H9 (cell line): ENCODE measurements around the gene SLC4A2. TPM values are rescaled to one million over a fixed set of nuclear protein-coding genes. Genes with fewer than 3 reads are reported as not detected.
A peak's percentile ranks its signal among the peaks of the same experiment; 100 is the strongest.

ENCODE experiments used
- DNase-seq: peaks from one replicate; pipeline ENCODE4 v3.0.0-alpha.2; 2017
- H2AFZ ChIP-seq: one replicate; pipeline ENCODE4 v1.6.1; 2013; ENCODE audit warnings: mild to moderate bottlenecking, low read length, control low read depth, moderate library complexity
- H2AK5ac ChIP-seq: 2 replicates; pipeline ENCODE4 v1.6.1; 2013; ENCODE audit warnings: low read length, control low read depth, mixed read lengths; ENCODE audit not compliant: insufficient read length
- H2BK120ac ChIP-seq: one replicate; pipeline ENCODE4 v1.6.1; 2013; ENCODE audit warnings: low read depth, mild to moderate bottlenecking, low read length, control low read depth, inconsistent platforms; ENCODE audit not compliant: poor library complexity, severe bottlenecking
- H2BK12ac ChIP-seq: 2 replicates; pipeline ENCODE4 v1.6.1; 2013; ENCODE audit warnings: low read length, control low read depth, mixed read lengths, low read depth; ENCODE audit not compliant: insufficient read length
- H2BK15ac ChIP-seq: 2 replicates; pipeline ENCODE4 v1.6.1; 2013; ENCODE audit warnings: low read depth, low read length, control low read depth
- H2BK20ac ChIP-seq: one replicate; pipeline ENCODE4 v1.6.1; 2013; ENCODE audit warnings: low read depth, mild to moderate bottlenecking, low read length, control low read depth, inconsistent platforms; ENCODE audit not compliant: poor library complexity, severe bottlenecking
- H2BK5ac ChIP-seq: 2 replicates; pipeline ENCODE4 v1.6.1; 2013; ENCODE audit warnings: low read length, control low read depth, mixed read lengths; ENCODE audit not compliant: insufficient read length
- H3K14ac ChIP-seq: 2 replicates; pipeline ENCODE4 v1.6.1; 2013; ENCODE audit warnings: low read length, control low read depth; ENCODE audit not compliant: insufficient read depth
- H3K18ac ChIP-seq: 2 replicates; pipeline ENCODE4 v1.6.1; 2013; ENCODE audit warnings: low read depth, mild to moderate bottlenecking, mixed read lengths, low read length, control low read depth; ENCODE audit not compliant: insufficient read length
- H3K23ac ChIP-seq: 2 replicates; pipeline ENCODE4 v1.6.1; 2013; ENCODE audit warnings: low read length, control low read depth, mixed read lengths, low read depth; ENCODE audit not compliant: insufficient read length
- H3K23me2 ChIP-seq: 2 replicates; pipeline ENCODE4 v1.6.1; 2013; ENCODE audit warnings: low read depth, mild to moderate bottlenecking, mixed read lengths, low read length, control low read depth; ENCODE audit not compliant: insufficient read length, poor library complexity, severe bottlenecking
- H3K27ac ChIP-seq: 2 replicates; pipeline ENCODE4 v1.5.1; 2013; ENCODE audit warnings: low read length, control low read depth, mixed read lengths, low read depth; ENCODE audit not compliant: insufficient read length
- H3K27me3 ChIP-seq: 2 replicates; pipeline ENCODE4 v1.6.1; 2013; ENCODE audit warnings: low read length, control low read depth, inconsistent platforms; ENCODE audit not compliant: insufficient read depth
- H3K4ac ChIP-seq: 2 replicates; pipeline ENCODE4 v1.6.1; 2013; ENCODE audit warnings: low read depth, mild to moderate bottlenecking, control low read depth, inconsistent platforms, low read length, moderate library complexity
- H3K4me1 ChIP-seq: 2 replicates; pipeline ENCODE4 v1.6.1; 2013; ENCODE audit warnings: low read length, control low read depth, inconsistent platforms; ENCODE audit not compliant: insufficient read depth
- H3K4me2 ChIP-seq: 2 replicates; pipeline ENCODE4 v1.6.1; 2013; ENCODE audit warnings: low read length, control low read depth, mixed read lengths; ENCODE audit not compliant: insufficient read length, insufficient read depth
- H3K56ac ChIP-seq: 2 replicates; pipeline ENCODE4 v1.6.1; 2013; ENCODE audit warnings: low read depth, mild to moderate bottlenecking, mixed read lengths, low read length, control low read depth; ENCODE audit not compliant: insufficient read length
- H3K79me1 ChIP-seq: 2 replicates; pipeline ENCODE4 v1.6.1; 2013; ENCODE audit warnings: low read depth, mild to moderate bottlenecking, moderate library complexity, low read length, control low read depth, inconsistent platforms; ENCODE audit not compliant: insufficient read depth, poor library complexity, severe bottlenecking
- H3K79me2 ChIP-seq: 2 replicates; pipeline ENCODE4 v1.6.1; 2013; ENCODE audit warnings: low read length, control low read depth, inconsistent platforms; ENCODE audit not compliant: insufficient read depth
- H3K9ac ChIP-seq: 2 replicates; pipeline ENCODE4 v1.6.1; 2013; ENCODE audit warnings: low read length, control low read depth, mixed read lengths; ENCODE audit not compliant: insufficient read length; ENCODE audit errors: extremely low read depth
- H3K9me3 ChIP-seq: one replicate; pipeline ENCODE4 v1.6.1; 2013; ENCODE audit warnings: low read depth, low read length, inconsistent platforms; ENCODE audit not compliant: control insufficient read depth
- H3T11ph ChIP-seq: one replicate; pipeline ENCODE4 v1.6.1; 2013; ENCODE audit warnings: mild to moderate bottlenecking, low read length, control low read depth, inconsistent platforms
- H4K20me1 ChIP-seq: one replicate; pipeline ENCODE4 v1.6.1; 2013; ENCODE audit not compliant: control insufficient read depth, insufficient read length, insufficient read depth
- H4K5ac ChIP-seq: 2 replicates; pipeline ENCODE4 v1.6.1; 2013; ENCODE audit warnings: low read depth, mild to moderate bottlenecking, mixed read lengths, low read length, control low read depth; ENCODE audit not compliant: insufficient read length
- H4K8ac ChIP-seq: replicated peaks from 2 replicates; pipeline ENCODE4 v1.6.1; 2013; ENCODE audit warnings: low read length, control low read depth, mixed read lengths, low read depth; ENCODE audit not compliant: insufficient read length
- H4K91ac ChIP-seq: 2 replicates; pipeline ENCODE4 v1.6.1; 2013; ENCODE audit warnings: low read depth, mild to moderate bottlenecking, moderate library complexity, mixed read lengths, low read length, control low read depth; ENCODE audit not compliant: insufficient read length
- H3K27ac Mint-ChIP-seq, 3 experiments: 2 replicates in 2 of 3; 3 replicates in 1 of 3; pipeline ENCODE4 v1.8.0; 2020 to 2021; ENCODE audit warnings: mixed read lengths in 3 of 3, mild to moderate bottlenecking in 1 of 3, moderate library complexity in 1 of 3
- H3K27me3 Mint-ChIP-seq: 2 replicates; pipeline ENCODE4 v1.8.0; 2021; ENCODE audit warnings: low read depth, mild to moderate bottlenecking, moderate library complexity, mixed read lengths
- H3K36me3 Mint-ChIP-seq, 3 experiments: 2 replicates in 2 of 3; 3 replicates in 1 of 3; pipeline ENCODE4 v1.8.0; 2020 to 2021; ENCODE audit warnings: low read depth in 3 of 3, mixed read lengths in 3 of 3; ENCODE audit not compliant: insufficient read depth in 1 of 3
- H3K4me1 Mint-ChIP-seq, 2 experiments: 2 replicates each; pipeline ENCODE4 v1.8.0; 2020; ENCODE audit warnings: mixed read lengths in 2 of 2
- H3K4me3 Mint-ChIP-seq, 2 experiments: 2 replicates in 1 of 2; 3 replicates in 1 of 2; pipeline ENCODE4 v1.8.0; 2020 to 2021; ENCODE audit warnings: mild to moderate bottlenecking in 2 of 2, mixed read lengths in 2 of 2, moderate library complexity in 1 of 2
- H3K9me3 Mint-ChIP-seq, 2 experiments: 2 replicates in 1 of 2; 3 replicates in 1 of 2; pipeline ENCODE4 v1.8.0; 2020; ENCODE audit warnings: mild to moderate bottlenecking in 2 of 2, mixed read lengths in 2 of 2, moderate library complexity in 1 of 2
- CTCF ChIP-seq: fragments of 200-600 bp; sonication (generic); conservative IDR thresholded peaks from 3 replicates; pipeline ENCODE4 v1.8.0; 2021; ENCODE audit warnings: antibody characterized with exemption, mild to moderate bottlenecking
- WGBS: extraction: QIAGEN DNeasy Blood & Tissue Kit; methylation state at CpG from one replicate; pipeline ENCODE4 v1.1.7; 2013; ENCODE audit warnings: missing lambda C conversion rate, low lambda C conversion rate, mixed read lengths; ENCODE audit not compliant: insufficient read length; ENCODE audit errors: extremely low coverage; 5-methylcytosine and 5-hydroxymethylcytosine counted together
- total RNA-seq: library from RNA; stranded (reverse); gene quantifications from 2 replicates; pipeline ENCODE4 v1.2.1, GENCODE V29; 2021

SLC4A2 gene
- total RNA-seq, 1 experiment from 2014 or later = 136 TPM

- H3K27me3 Mint-ChIP-seq = peaks cover 16% of the 10 kb centered on the region
- TF ChIP-seq CTCF = peak; percentile 99
- Histone ChIP-seq H4K8ac (no peak overlapping the region), H2BK12ac (no peak overlapping the region), H2BK120ac (no peak overlapping the region), H3K4ac (no peak overlapping the region), H3K27me3 (no peaks in the 10 kb centered on the region), H3T11ph (no peak overlapping the region), H3K14ac (no peak overlapping the region), H2BK20ac (no peak overlapping the region), H2BK5ac (no peak overlapping the region), H3K4me1 (peaks cover 3% of the 10 kb centered on the region; the same call in 1 of the 2 replicates), H3K4me2 (no peak overlapping the region), H3K9me3 (no peaks in the 10 kb centered on the region), H4K20me1 (no peaks in the 10 kb centered on the region), H2AK5ac (no peak overlapping the region), H4K5ac (no peak overlapping the region), H3K27ac (no peak overlapping the region), H3K56ac (no peak overlapping the region), H4K91ac (no peak overlapping the region), H3K18ac (no peak overlapping the region), H3K9ac (no peak overlapping the region), H3K79me1 (no peaks in the 10 kb centered on the region), H2AFZ (no peak overlapping the region), H3K23ac (no peak overlapping the region), H2BK15ac (no peak overlapping the region), H3K23me2 (peaks cover 10% of the 10 kb centered on the region), H3K79me2 (no peaks in the 10 kb centered on the region)
- H3K36me3 Mint-ChIP-seq = peaks cover 38 to 65% (median 56%) of the 10 kb centered on the region in 3 experiments
- H3K9me3 Mint-ChIP-seq = no peaks in the 10 kb centered on the region
- DNase-seq = peak; percentile 94
- peak overlapping the region in 1 of 3 experiments; percentile 68; a peak in 1 of 7 replicates for H3K27ac Mint-ChIP-seq
- peaks cover 19 to 26% of the 10 kb centered on the region in 2 experiments for H3K4me1 Mint-ChIP-seq
- WGBS = no CpG with 5 or more reads among the region's 24 CpGs
- H3K4me3 Mint-ChIP-seq = peak overlapping the region in 1 of 2 experiments; percentile 85; a peak in 2 of 5 replicates
Observed at GRCh38 chr7:151123822-151124464, 64.6 kb downstream of the SLC4A2 start.
